Esophagus muscularis mucosa (tissue), 4 donors: ENCODE results near the gene ZNF750. TPM values are rescaled to one million over a fixed set of nuclear protein-coding genes. Genes with fewer than 3 reads are reported as not detected.
A peak's percentile ranks its signal among the peaks of the same experiment; 100 is the strongest.

Experiments
- DNase-seq: peaks from one replicate; pipeline ENCODE4 v3.0.0-alpha.2; 2017; ENCODE audit errors: extremely low spot score
- H3K27ac ChIP-seq, 4 donors: fragments of 200-600 bp; sonication (generic); replicated peaks in 1 of 4; 1 replicate in 3 of 4; 2 replicates in 1 of 4; pipeline ENCODE4 v1.5.1; 2016 to 2019; ENCODE audit warnings: mild to moderate bottlenecking in 1 of 4
- H3K27me3 ChIP-seq, 4 donors: fragments of 200-600 bp; sonication (generic); one replicate each; pipeline versions ENCODE4 v1.5.1 to v1.6.0; 2016 to 2019
- H3K36me3 ChIP-seq, 4 donors: fragments of 200-600 bp; sonication (generic); one replicate each; pipeline ENCODE4 v1.5.1; 2016 to 2019
- H3K4me1 ChIP-seq, 4 donors: fragments of 200-600 bp; sonication (generic); one replicate each; pipeline ENCODE4 v1.5.1; 2016 to 2019
- H3K4me3 ChIP-seq, 4 donors: fragments of 200-600 bp; sonication (generic); 1 replicate in 2 of 4; 2 replicates in 2 of 4; pipeline ENCODE4 v1.5.1; 2016 to 2019; ENCODE audit warnings: mild to moderate bottlenecking in 4 of 4, moderate library complexity in 1 of 4
- H3K9me3 ChIP-seq, 4 donors: fragments of 200-600 bp; sonication (generic); 1 replicate in 3 of 4; 2 replicates in 1 of 4; pipeline ENCODE4 v1.5.1; 2016 to 2019
- EP300 ChIP-seq: sonication (generic); formaldehyde crosslinking; IDR thresholded peaks from one replicate; pipeline ENCODE4 v1.6.1; 2017; ENCODE audit warnings: antibody characterized with exemption
- POLR2A ChIP-seq: fragments of 450-650 bp; IDR thresholded peaks from one replicate; pipeline ENCODE4 v1.6.1; 2017; ENCODE audit warnings: antibody characterized with exemption, moderate library complexity, mild to moderate bottlenecking, low read depth
- POLR2AphosphoS5 ChIP-seq, 2 donors: sonication (generic); formaldehyde crosslinking; IDR thresholded peaks; one replicate each; pipeline ENCODE4 v1.6.1; 2017; ENCODE audit warnings: antibody characterized with exemption in 2 of 2
- WGBS: methylation state at CpG from one replicate; pipeline ENCODE4 v1.1.5; 2018; 5-methylcytosine and 5-hydroxymethylcytosine counted together
- intact Hi-C: fragments of 100-400 bp; cut with DNase I; formaldehyde crosslinking; loops from one replicate; pipeline ENCODE4 v1.15.1; 2023
- total RNA-seq, 4 donors: library from RNA; depleted of rRNA; stranded (reverse); fragments of >200 nt; gene quantifications; one replicate each; pipeline versions ENCODE4 v1.1.0 to v1.2.1, GENCODE V29; 2016
- TF ChIP-seq, protein P1 (sequence below), 3 experiments: fragments of 200-600 bp in 2 of 3; fragments of 450-650 bp in 1 of 3; sonication (generic) in 2 of 3; IDR thresholded peaks; one replicate each; pipeline ENCODE4 v1.5.1; 2017 to 2019; ENCODE audit warnings: antibody characterized with exemption in 3 of 3, mild to moderate bottlenecking in 2 of 3, moderate library complexity in 1 of 3

The ZNF750 gene
- total RNA-seq, 4 donors from 2014 or later, result not detected

DNA sequence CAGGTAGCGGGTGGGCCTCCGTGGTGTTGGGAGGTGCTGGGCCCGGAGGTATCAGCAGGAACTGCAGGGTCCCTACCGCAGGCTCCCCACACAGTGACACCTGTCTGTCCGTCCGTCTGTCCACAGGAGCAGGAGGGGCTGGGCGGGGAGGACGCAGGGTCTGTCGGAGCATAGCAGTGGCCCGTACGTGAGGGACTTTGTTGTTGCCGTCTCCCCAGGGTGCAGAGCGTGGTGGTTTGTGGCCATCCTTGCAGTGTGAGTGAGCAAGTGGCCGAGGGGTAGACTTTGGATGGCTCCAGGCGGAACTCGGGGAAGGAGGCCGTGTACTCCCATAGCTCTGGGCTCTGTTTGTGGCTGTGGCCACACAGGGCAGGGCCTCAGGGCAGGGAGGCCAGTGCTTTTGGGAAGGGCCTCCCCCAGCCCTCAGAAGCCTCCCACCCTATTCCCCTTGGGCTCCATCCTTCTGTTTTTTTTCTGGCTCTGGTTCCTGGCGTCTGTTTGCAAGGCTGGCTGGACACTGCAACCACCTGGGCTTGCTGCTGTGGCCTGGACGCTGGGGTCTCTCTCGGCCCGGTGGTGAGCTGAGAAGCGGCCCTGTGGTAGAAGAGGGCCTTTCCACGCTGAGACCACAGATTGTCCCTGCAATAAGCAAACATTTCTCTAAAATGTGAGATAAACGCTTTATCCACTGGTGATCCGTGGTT lies 41.0 kb upstream of the ZNF750 start:
- Histone ChIP-seq H3K36me3 (peaks cover 0 to 12% (median 0%) of the 10 kb centered on the region in 4 donors), H3K27ac (peak overlapping the region in 3 of 4 donors; percentile 51 to 62 (median 51)), H3K27me3 (no peaks in the 10 kb centered on the region), H3K4me1 (peaks cover 54 to 87% (median 74%) of the 10 kb centered on the region in 4 donors), H3K9me3 (no peaks in the 10 kb centered on the region), H3K4me3 (no peak overlapping the region)
- WGBS, result 83% methylated on average over 18 of the region's 25 CpGs
- intact Hi-C loops, result no loop called here
- TF ChIP-seq POLR2AphosphoS5 (IDR thresholded peaks at IDR 0.05) (no peak), POLR2A (no peak), EP300 (no peak)
- TF ChIP-seq, protein P1, sequence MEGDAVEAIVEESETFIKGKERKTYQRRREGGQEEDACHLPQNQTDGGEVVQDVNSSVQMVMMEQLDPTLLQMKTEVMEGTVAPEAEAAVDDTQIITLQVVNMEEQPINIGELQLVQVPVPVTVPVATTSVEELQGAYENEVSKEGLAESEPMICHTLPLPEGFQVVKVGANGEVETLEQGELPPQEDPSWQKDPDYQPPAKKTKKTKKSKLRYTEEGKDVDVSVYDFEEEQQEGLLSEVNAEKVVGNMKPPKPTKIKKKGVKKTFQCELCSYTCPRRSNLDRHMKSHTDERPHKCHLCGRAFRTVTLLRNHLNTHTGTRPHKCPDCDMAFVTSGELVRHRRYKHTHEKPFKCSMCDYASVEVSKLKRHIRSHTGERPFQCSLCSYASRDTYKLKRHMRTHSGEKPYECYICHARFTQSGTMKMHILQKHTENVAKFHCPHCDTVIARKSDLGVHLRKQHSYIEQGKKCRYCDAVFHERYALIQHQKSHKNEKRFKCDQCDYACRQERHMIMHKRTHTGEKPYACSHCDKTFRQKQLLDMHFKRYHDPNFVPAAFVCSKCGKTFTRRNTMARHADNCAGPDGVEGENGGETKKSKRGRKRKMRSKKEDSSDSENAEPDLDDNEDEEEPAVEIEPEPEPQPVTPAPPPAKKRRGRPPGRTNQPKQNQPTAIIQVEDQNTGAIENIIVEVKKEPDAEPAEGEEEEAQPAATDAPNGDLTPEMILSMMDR (IDR thresholded peaks at IDR 0.05), result no peak
- no peak for DNase-seq

DNA sequence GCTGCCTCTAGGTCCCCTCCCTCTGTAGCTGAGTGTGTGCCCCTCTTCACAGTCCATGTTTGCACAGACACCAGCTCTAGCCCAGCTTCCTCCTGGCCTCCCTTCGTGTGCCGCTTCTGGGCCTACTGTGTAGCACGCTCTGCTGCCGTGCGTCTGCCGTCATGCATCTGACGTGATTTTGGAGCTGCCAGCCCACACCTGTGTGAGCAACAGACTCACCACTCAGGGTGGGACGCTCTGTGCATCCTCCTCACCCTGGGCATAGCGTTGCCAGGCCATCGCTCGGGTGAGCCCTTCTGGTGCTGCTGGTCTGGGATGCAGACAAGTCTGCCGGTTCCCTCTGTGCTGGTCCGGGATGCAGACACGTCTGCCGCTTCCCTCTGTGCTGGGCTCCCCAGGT lies 39.4 kb upstream of the ZNF750 start:
- no peaks in the 10 kb centered on the region for H3K27me3 ChIP-seq
- H3K36me3 ChIP-seq, result peaks cover 0 to 3% (median 0%) of the 10 kb centered on the region in 4 donors
- DNase-seq, result no peak
- H3K4me1 ChIP-seq, result peaks cover 47 to 80% (median 75%) of the 10 kb centered on the region in 4 donors
- intact Hi-C loops, result loop anchor here (10.0 kb wide), 1 partner anchor 94 kb away; no protein-coding TSS in a partner anchor
- 96% methylated on average over 15 of the region's 15 CpGs for WGBS
- TF ChIP-seq, protein P1 (IDR thresholded peaks at IDR 0.05), result no peak
- no peak for TF ChIP-seq POLR2AphosphoS5 (IDR thresholded peaks at IDR 0.05)
- no peak for TF ChIP-seq POLR2A
- no peak for TF ChIP-seq EP300
- H3K27ac ChIP-seq, result peak overlapping the region in 1 of 4 donors; percentile 53
- no peak overlapping the region for H3K4me3 ChIP-seq
- no peaks in the 10 kb centered on the region for H3K9me3 ChIP-seq

DNA sequence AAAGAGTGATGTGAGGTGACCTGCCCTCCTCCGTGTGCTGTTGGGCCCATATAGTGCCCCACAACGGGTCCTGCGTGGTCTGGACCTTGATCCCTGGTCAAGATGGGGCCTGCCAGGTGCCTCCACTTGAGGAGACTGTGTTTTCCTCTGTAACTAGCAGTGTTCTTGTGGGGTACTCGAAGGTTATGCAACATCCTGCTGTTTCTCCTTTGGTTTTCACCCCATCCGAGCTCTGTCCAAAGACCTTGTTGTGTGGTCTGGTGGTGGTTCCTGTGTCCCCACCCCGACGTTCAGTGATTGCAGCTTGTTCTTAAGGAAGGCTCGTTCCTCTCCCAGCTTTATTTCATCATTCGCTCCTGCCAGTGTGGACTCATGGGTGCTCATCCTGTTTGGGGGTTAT lies 38.7 kb upstream of the ZNF750 start:
- intact Hi-C loops, result loop anchor here (10.0 kb wide), 1 partner anchor 94 kb away; no protein-coding TSS in a partner anchor
- TF ChIP-seq POLR2A (no peak), POLR2AphosphoS5 (IDR thresholded peaks at IDR 0.05) (no peak), EP300 (no peak)
- TF ChIP-seq, protein P1 (IDR thresholded peaks at IDR 0.05), result no peak
- H3K4me1 ChIP-seq, result peaks cover 45 to 77% (median 72%) of the 10 kb centered on the region in 4 donors

DNA sequence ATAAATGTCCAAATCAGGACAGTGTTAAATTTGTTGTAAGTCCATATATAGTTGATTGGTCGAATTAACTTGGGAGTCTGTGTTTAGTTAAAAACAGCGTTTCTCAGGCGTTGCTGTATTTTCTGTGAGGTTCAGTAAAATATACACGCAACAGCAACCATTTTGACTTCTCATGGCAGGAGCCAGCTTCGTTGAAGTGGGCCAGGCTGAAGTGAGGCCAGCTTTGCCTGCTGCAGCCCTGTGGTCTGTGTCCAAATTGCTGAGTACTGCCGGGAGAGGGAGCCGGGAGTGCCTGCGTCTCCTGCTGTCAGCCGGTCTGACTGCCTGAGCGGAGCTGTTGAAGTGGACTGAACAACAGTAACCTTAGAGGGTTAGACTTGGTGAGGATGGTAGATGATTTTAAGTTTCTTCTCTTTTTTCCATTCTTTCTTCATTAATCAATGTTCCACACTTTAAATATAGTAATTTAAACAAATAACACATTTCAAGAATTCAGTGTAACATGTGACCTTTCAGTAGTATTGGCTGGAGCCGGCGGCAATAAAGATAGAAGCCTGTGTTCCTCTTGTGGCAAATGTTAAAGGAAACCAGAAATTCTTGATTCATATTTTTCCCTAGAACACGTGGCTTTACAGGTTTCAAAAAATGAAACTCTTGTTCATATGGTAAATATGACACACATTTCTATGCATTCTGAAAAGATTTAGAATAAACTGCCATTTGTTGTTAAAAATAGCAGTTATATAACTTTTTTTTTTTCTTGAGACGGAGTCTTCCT lies 37.0 kb upstream of the ZNF750 start:
- no peak for DNase-seq
- TF ChIP-seq EP300 (no peak), POLR2AphosphoS5 (IDR thresholded peaks at IDR 0.05) (peak; percentile 36 to 67), POLR2A (no peak)
- TF ChIP-seq, protein P1 (IDR thresholded peaks at IDR 0.05), result peak; percentile 27 to 61 (median 50)
- 24% methylated on average over 14 of the region's 14 CpGs for WGBS

More for the DNA sequence above, 38.7 kb upstream of the ZNF750 start:
- peaks cover 0 to 3% (median 0%) of the 10 kb centered on the region in 4 donors for H3K36me3 ChIP-seq
- no peak overlapping the region for H3K4me3 ChIP-seq
- WGBS, result 63% methylated on average over 7 of the region's 9 CpGs
- H3K9me3 ChIP-seq, result no peaks in the 10 kb centered on the region
- peak overlapping the region; percentile 53 to 80 (median 74) for H3K27ac ChIP-seq
- no peaks in the 10 kb centered on the region for H3K27me3 ChIP-seq
- no peak for DNase-seq

More for the DNA sequence above, 37.0 kb upstream of the ZNF750 start:
- Histone ChIP-seq H3K36me3 (peaks cover 0 to 20% (median 12%) of the 10 kb centered on the region in 4 donors), H3K4me1 (peaks cover 43 to 71% (median 65%) of the 10 kb centered on the region in 4 donors), H3K27ac (peak overlapping the region; percentile 73 to 83 (median 78)), H3K4me3 (peak overlapping the region in 3 of 4 donors; percentile 5 to 13 (median 8)), H3K27me3 (no peaks in the 10 kb centered on the region), H3K9me3 (no peaks in the 10 kb centered on the region)
- intact Hi-C loops, result loop anchor here (10.0 kb wide), 1 partner anchor 92 kb away; no protein-coding TSS in a partner anchor
